ENCODE data around the gene PDE4C.

GRCh38 chr19:18185538-18185937 is 40.7 kb downstream of the PDE4C start:
- no peak for TF ChIP-seq CTCF (IDR thresholded peaks at IDR 0.05)
- TF ChIP-seq POLR2A (IDR thresholded peaks at IDR 0.05): no peak

All from heart left ventricle (tissue), 13 donors.